Body of pancreas (tissue), 4 donors: Measurements from ENCODE around the gene SUN1. TPM values are rescaled to one million over a fixed set of nuclear protein-coding genes. Genes with fewer than 3 reads are reported as not detected.

Source experiments
- ATAC-seq: fragments of 150-250 bp; one replicate; pipeline ENCODE4 v1.9.1; 2016
- DNase-seq, 4 donors: peaks; one replicate each; pipeline ENCODE4 v3.0.0-alpha.2; 2019
- H3K27ac ChIP-seq, 4 donors: fragments of 200-600 bp; sonication (generic); 1 replicate in 3 of 4; 2 replicates in 1 of 4; pipeline versions ENCODE4 v1.5.1 to v1.6.1; 2016 to 2019; ENCODE audit warnings: mild to moderate bottlenecking in 1 of 4, mixed read lengths in 1 of 4, moderate library complexity in 1 of 4
- H3K27me3 ChIP-seq, 2 donors: fragments of 200-600 bp; sonication (generic); one replicate each; pipeline ENCODE4 v1.6.0; 2016; ENCODE audit warnings: mild to moderate bottlenecking in 1 of 2
- H3K36me3 ChIP-seq, 2 donors: fragments of 200-600 bp; sonication (generic); replicated peaks in 1 of 2; 2 replicates each; pipeline ENCODE4 v1.5.1; 2016; ENCODE audit warnings: low read depth in 2 of 2; ENCODE audit not compliant: insufficient read depth in 1 of 2
- H3K4me1 ChIP-seq: fragments of 200-600 bp; sonication (generic); one replicate; pipeline ENCODE4 v1.6.0; 2016
- H3K4me3 ChIP-seq, 2 donors: fragments of 200-600 bp; sonication (generic); 1 replicate in 1 of 2; 2 replicates in 1 of 2; pipeline ENCODE4 v1.5.1; 2016 to 2019
- H3K9me3 ChIP-seq, 3 donors: fragments of 200-600 bp; sonication (generic); 1 replicate in 2 of 3; 2 replicates in 1 of 3; pipeline ENCODE4 v1.5.1; 2016
- CTCF ChIP-seq, 7 experiments: fragments of 450-650 bp in 4 of 7; fragments of 200-600 bp in 3 of 7; sonication (generic) in 3 of 7; IDR thresholded peaks; one replicate each; pipeline ENCODE4 v1.5.1; 2016 to 2019; ENCODE audit warnings: antibody characterized with exemption in 7 of 7
- POLR2A ChIP-seq, 3 donors: fragments of 450-650 bp; IDR thresholded peaks; one replicate each; pipeline ENCODE4 v1.6.1; 2016; ENCODE audit warnings: antibody characterized with exemption in 3 of 3, mild to moderate bottlenecking in 2 of 3
- WGBS, 2 donors: methylation state at CpG; one replicate each; pipeline ENCODE4 v1.1.5; 2017; 5-methylcytosine and 5-hydroxymethylcytosine counted together
- intact Hi-C: fragments of 100-400 bp; cut with DNase I; formaldehyde crosslinking; loops from one replicate; pipeline ENCODE4 v1.15.1; 2023
- total RNA-seq, 2 donors: library from RNA; depleted of rRNA; stranded (reverse); fragments of >200 nt; gene quantifications; one replicate each; pipeline ENCODE4 v1.1.0, GENCODE V29; 2016

SUN1 gene
- total RNA-seq: 100 to 1,000 TPM in 1 of 2 donors, 10 to 100 TPM in 1; 75.8 to 122 TPM

DNA sequence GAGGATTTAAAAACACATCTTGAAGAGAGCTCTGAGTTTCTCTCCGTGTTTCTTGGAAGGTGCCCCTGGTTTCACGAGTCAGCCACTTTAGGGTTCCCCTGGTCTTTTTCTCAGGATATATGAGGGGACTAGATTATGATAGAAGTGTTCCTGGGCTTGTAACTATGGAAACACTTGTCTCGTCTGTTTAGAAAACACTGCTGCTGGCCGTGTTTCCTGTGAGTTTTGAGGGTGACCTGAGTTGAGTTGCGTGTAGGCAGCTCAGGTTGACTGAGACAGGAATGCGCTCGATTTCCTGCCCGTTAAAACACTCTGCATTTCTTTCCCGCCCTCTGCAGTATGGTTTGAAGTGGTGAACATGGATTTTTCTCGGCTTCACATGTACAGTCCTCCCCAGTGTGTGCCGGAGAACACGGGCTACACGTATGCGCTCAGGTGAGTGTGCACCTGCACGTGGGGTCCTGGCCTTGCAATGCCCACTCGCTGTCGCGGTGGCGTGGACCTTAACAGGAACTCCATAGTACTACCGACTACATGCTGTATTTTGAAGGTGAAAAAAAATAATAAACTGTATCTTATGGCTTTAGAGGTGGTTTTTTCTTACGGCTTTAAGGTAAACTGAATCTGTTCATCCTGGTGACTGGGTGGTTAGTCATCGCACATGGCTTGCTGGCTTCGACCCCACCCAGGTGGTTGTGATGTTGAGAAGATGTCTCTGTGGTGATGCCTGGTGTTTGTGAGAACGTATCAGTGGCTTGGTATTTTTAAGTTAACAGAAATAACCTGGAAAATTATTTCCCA is at the start of gene SUN1:
TSS of gene SUN1 (plus strand) at position 310 of the 801 bp plus-strand sequence. CDS start at position 359, 49 bp downstream.
- Histone ChIP-seq H3K9me3 (no peaks in the 10 kb centered on the region), H3K4me1 (peaks cover 38% of the 10 kb centered on the region), H3K27me3 (no peaks in the 10 kb centered on the region), H3K27ac (peak within 1 kb of the TSS; percentile 77 to 92 (median 83)), H3K36me3 (no peaks in the 10 kb centered on the region), H3K4me3 (no peak within 1 kb of the TSS)
- DNase-seq (peak; percentile 39 to 67 (median 50)), ATAC-seq (peak; percentile 64)
- WGBS, 2 donors: 64 to 69% methylated on average over 24 of the region's 24 CpGs
- intact Hi-C loops: no loop called here
- TF ChIP-seq POLR2A (IDR thresholded peaks at IDR 0.05) (no peak), CTCF (IDR thresholded peaks at IDR 0.05) (peak in 1 of 7 experiments; percentile 9)

GRCh38 chr7:782718-783449 is 49.4 kb upstream of the SUN1 start:
- intact Hi-C loops: loop anchor here (5.0 kb wide), 1 partner anchor 89 kb away; no protein-coding TSS in a partner anchor
- no peak for DNase-seq

DNA sequence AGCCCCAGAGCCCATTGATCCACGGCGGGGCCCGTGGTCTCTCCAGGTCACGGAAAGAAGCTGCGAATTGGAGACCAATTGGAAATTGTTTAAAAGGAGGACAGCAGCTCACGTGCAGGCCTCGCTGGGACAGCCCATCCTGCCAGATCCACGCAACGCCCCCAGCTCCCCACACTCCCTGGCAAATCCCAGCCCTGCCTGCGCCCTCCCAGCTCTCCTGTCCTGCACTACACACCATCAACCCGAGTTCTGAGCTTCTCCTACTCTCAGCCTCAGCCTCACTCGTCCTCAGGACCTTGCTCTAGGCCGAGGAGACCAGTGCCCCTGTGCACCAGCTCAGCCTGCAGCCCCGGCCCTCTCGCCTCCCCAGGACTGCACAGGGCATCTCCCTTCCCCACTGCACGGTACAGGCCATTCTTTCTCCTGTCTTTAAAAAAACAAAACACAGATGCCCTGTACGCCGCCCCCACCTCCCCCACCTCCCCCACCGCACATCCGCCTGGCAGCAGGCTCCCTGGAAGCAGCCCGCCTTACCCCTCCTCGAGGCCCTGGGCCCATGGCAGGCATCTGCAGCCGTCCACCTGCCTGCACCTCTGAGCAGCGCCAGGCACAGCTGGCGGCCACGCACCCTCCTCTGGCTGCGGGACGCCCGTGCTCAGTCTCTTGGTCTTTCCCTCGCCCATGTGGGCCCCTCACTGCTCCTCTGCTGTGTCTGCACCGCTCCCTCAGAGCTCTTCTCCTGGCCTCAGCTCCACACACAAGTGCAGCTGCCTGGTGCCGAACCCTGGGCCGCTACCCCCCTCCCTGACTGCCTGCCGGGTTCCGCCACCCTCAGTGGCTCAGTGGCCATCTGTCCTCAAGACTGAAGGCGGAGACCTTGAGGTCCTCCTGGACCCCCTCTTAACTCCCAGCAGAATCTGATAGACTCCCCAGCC is 48.5 kb upstream of the SUN1 start:
- intact Hi-C loops: loop anchor here (5.0 kb wide), 1 partner anchor 88 kb away; no protein-coding TSS in a partner anchor
- 88 to 91% methylated on average over 22 to 30 of the region's 36 CpGs for WGBS, 2 donors

More at GRCh38 chr7:782718-783449, 49.4 kb upstream of the SUN1 start:
- no peak overlapping the region for H3K4me3 ChIP-seq
- TF ChIP-seq CTCF (IDR thresholded peaks at IDR 0.05) (no peak), POLR2A (IDR thresholded peaks at IDR 0.05) (no peak)
- no peaks in the 10 kb centered on the region for H3K27me3 ChIP-seq
- ATAC-seq: no peak
- WGBS, 2 donors: 91 to 92% methylated on average over 46 to 54 of the region's 56 CpGs
- H3K9me3 ChIP-seq: no peaks in the 10 kb centered on the region
- no peaks in the 10 kb centered on the region for H3K4me1 ChIP-seq
- H3K36me3 ChIP-seq: peaks cover 0 to 9% of the 10 kb centered on the region in 2 donors
- H3K27ac ChIP-seq: no peak overlapping the region

More for the DNA sequence above, 48.5 kb upstream of the SUN1 start:
- H3K9me3 ChIP-seq: no peaks in the 10 kb centered on the region
- DNase-seq (no peak), ATAC-seq (no peak)
- no peak overlapping the region for H3K27ac ChIP-seq
- no peaks in the 10 kb centered on the region for H3K4me1 ChIP-seq
- peaks cover 0 to 9% of the 10 kb centered on the region in 2 donors for H3K36me3 ChIP-seq
- H3K27me3 ChIP-seq: no peaks in the 10 kb centered on the region
- no peak overlapping the region for H3K4me3 ChIP-seq
- TF ChIP-seq CTCF (IDR thresholded peaks at IDR 0.05) (no peak), POLR2A (IDR thresholded peaks at IDR 0.05) (no peak)
